ENCODE data around the gene NOSTRIN. TPM values are rescaled to one million over a fixed set of nuclear protein-coding genes. Genes with fewer than 3 reads are reported as not detected.

NOSTRIN gene
- polyA plus RNA-seq, 1 donor (not counting 4 experiments of a cell fraction or from before 2014, with no cell fraction given), result not detected

- Histone ChIP-seq H3K9me1 (ENCODE audit: control insufficient read depth, extremely low read depth, insufficient read depth, low read length) (no peaks in the 10 kb centered on the region), H4K20me1 (ENCODE audit: control insufficient read depth, extremely low read depth, insufficient read depth, low read length) (no peaks in the 10 kb centered on the region), H3K79me2 (ENCODE audit: control insufficient read depth, insufficient read depth, low read length) (no peaks in the 10 kb centered on the region), H3K36me3 (ENCODE audit: control insufficient read depth in 2 of 2, extremely low read depth in 1 of 2, insufficient read depth in 2 of 2, low read length in 2 of 2) (no peaks in the 10 kb centered on the region), H3K4me1 (ENCODE audit: control insufficient read depth, extremely low read depth, insufficient read depth, low read length) (no peaks in the 10 kb centered on the region), H3K4me2 (ENCODE audit: control insufficient read depth, extremely low read depth, insufficient read depth, low read depth, low read length) (no peak overlapping the region), H3K9me3 (ENCODE audit: control insufficient read depth, low read depth, low read length) (no peaks in the 10 kb centered on the region), H2AFZ (ENCODE audit: control insufficient read depth, low read length) (no peak overlapping the region), H3K4me3 (ENCODE audit: control insufficient read depth in 2 of 3, extremely low read depth in 1 of 3, insufficient read depth in 2 of 3, low read depth in 1 of 3, low read length in 3 of 3) (no peak overlapping the region), H3K9ac (ENCODE audit: control insufficient read depth, extremely low read depth, insufficient read depth, low read length) (no peak overlapping the region), H3K27me3 (ENCODE audit: control insufficient read depth, extremely low read depth, insufficient read depth, low read length) (no peaks in the 10 kb centered on the region), H3K27ac (ENCODE audit: control insufficient read depth, insufficient read depth, low read length) (no peak overlapping the region)
- TF ChIP-seq EZH2 (IDR thresholded peaks at IDR 0.05; ENCODE audit: low read length), result no peak
- DNase-seq (ENCODE audit: low read depth, low spot score) (no peak), FAIRE-seq (peak; percentile 88)
- dilution Hi-C loops (cut with MboI; ENCODE audit: extremely low pct_ligation_motif_present, low sequenced_read_pairs), result no loop called here
Observed at GRCh38 chr2:168816369-168816768, 13.9 kb downstream of the NOSTRIN start.

DNA sequence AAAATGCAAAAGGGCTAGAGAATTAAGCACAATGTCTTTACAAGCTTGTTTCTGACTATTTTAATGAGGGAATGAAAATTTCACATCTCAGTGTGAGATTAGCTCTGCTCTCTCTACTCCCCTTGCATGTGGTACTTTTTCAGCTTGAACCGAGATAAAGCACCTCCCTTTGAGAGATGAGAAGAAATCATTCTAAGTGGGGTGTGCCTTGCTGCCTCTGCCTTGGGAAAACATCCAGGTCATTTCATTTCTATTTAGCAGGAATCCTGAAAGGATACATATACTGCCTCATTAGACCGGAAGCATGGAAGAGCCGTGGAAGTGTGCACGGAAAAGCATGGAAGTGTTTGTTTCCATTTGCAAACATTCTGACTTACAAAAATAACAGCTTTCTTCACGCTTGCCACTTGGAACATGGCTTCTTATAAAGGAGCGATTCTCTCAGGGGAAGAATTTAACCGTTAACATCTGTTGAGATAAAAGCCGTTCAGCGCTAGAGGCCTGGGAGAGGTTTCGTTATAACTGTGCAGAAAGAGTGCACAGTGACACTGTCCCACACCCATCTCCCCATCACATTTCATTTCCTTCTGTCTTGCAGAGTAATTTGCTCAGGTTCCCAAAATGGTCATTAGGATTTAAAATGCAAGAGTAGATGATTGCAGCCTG, 16.7 kb downstream of the NOSTRIN start:
- H4K20me1 ChIP-seq (ENCODE audit: control insufficient read depth, extremely low read depth, insufficient read depth, low read length), result no peaks in the 10 kb centered on the region
- dilution Hi-C loops (cut with MboI; ENCODE audit: extremely low pct_ligation_motif_present, low sequenced_read_pairs), result no loop called here
- no peak overlapping the region for H3K27ac ChIP-seq (ENCODE audit: control insufficient read depth, insufficient read depth, low read length)
- DNase-seq (ENCODE audit: low read depth, low spot score) (no peak), FAIRE-seq (no peak)
- TF ChIP-seq EZH2 (IDR thresholded peaks at IDR 0.05; ENCODE audit: low read length), result no peak
- TF ChIP-seq, protein P1, sequence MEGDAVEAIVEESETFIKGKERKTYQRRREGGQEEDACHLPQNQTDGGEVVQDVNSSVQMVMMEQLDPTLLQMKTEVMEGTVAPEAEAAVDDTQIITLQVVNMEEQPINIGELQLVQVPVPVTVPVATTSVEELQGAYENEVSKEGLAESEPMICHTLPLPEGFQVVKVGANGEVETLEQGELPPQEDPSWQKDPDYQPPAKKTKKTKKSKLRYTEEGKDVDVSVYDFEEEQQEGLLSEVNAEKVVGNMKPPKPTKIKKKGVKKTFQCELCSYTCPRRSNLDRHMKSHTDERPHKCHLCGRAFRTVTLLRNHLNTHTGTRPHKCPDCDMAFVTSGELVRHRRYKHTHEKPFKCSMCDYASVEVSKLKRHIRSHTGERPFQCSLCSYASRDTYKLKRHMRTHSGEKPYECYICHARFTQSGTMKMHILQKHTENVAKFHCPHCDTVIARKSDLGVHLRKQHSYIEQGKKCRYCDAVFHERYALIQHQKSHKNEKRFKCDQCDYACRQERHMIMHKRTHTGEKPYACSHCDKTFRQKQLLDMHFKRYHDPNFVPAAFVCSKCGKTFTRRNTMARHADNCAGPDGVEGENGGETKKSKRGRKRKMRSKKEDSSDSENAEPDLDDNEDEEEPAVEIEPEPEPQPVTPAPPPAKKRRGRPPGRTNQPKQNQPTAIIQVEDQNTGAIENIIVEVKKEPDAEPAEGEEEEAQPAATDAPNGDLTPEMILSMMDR (optimal IDR thresholded peaks at IDR 0.05 in 1 of 3, IDR thresholded peaks at IDR 0.05 in 1 of 3, conservative IDR thresholded peaks at IDR 0.05 in 1 of 3; ENCODE audit: extremely low read depth in 1 of 3, insufficient read depth in 2 of 3, low read length in 3 of 3), result no peak
- H3K9me3 ChIP-seq (ENCODE audit: control insufficient read depth, low read depth, low read length), result no peaks in the 10 kb centered on the region
- no peaks in the 10 kb centered on the region for H3K4me1 ChIP-seq (ENCODE audit: control insufficient read depth, extremely low read depth, insufficient read depth, low read length)
- no peak overlapping the region for H2AFZ ChIP-seq (ENCODE audit: control insufficient read depth, low read length)
- no peak overlapping the region for H3K9ac ChIP-seq (ENCODE audit: control insufficient read depth, extremely low read depth, insufficient read depth, low read length)
- no peaks in the 10 kb centered on the region for H3K79me2 ChIP-seq (ENCODE audit: control insufficient read depth, insufficient read depth, low read length)
- no peaks in the 10 kb centered on the region for H3K9me1 ChIP-seq (ENCODE audit: control insufficient read depth, extremely low read depth, insufficient read depth, low read length)
- H3K36me3 ChIP-seq (ENCODE audit: control insufficient read depth in 2 of 2, extremely low read depth in 1 of 2, insufficient read depth in 2 of 2, low read length in 2 of 2), result no peaks in the 10 kb centered on the region
- H3K4me3 ChIP-seq (ENCODE audit: control insufficient read depth in 2 of 3, extremely low read depth in 1 of 3, insufficient read depth in 2 of 3, low read depth in 1 of 3, low read length in 3 of 3), result no peak overlapping the region
- no peak overlapping the region for H3K4me2 ChIP-seq (ENCODE audit: control insufficient read depth, extremely low read depth, insufficient read depth, low read depth, low read length)
- no peaks in the 10 kb centered on the region for H3K27me3 ChIP-seq (ENCODE audit: control insufficient read depth, extremely low read depth, insufficient read depth, low read length)

Data from keratinocyte (primary cell).